ENCODE data around the gene ALDH5A1.

Gene ALDH5A1

GRCh38 chr6:24534329-24534728 lies 39.6 kb downstream of the ALDH5A1 start:
- no peak for DNase-seq

- no peak for DNase-seq
These were observed 40.4 kb downstream of the ALDH5A1 start for GRCh38 chr6:24535210-24535609.

DNA sequence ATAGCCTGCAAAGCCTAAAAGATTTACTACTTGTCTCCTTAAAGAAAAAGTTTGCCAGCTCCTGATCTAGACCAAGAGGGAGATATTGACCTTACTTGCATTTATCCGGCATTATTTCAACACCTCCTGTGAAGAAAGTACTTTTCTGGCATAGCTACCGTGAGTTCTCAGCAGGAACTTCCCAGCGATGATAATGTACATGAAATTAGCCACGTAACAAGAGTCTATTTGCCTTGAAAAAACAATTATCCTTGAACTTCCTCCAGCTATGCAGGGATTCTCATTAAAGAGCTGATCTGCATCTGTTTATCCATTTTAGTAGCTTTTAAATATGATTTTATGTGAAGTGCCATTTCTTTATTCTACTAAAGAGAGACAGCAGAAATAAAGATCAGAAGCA lies 41.7 kb downstream of the ALDH5A1 start:
- DNase-seq = no peak

DNA sequence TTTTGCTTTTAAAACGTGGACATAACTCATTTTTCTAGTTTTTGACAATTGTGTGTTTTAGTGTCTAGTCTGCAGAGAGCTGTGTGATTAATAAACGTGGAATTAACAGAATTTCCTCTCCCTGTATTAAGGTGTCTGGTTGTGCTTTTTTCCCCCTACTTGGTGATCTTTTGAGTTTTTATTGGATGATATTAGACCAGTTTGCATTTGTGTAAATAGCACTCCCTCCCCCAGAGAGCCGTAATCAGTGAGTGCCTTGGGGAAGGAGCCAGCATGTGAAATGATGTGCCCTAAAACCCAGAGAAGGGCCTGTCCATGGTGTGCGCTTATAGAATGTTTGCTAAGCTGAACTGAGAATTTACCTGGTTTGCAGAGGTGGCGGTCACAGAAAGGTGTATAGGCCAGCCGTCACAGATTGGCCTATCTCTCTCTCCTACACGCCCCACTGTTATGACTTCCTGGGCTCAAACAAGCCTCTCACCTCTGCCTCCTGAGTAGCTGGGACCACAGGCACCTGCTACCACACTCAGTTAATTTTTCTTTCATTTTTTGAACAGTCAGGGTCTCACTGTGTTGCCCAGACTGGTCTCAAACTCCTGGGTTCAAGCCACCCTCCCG lies 42.4 kb downstream of the ALDH5A1 start:
- no peak for DNase-seq

- no peak for DNase-seq
These were observed 43.1 kb downstream of the ALDH5A1 start for GRCh38 chr6:24537771-24538385.

DNA sequence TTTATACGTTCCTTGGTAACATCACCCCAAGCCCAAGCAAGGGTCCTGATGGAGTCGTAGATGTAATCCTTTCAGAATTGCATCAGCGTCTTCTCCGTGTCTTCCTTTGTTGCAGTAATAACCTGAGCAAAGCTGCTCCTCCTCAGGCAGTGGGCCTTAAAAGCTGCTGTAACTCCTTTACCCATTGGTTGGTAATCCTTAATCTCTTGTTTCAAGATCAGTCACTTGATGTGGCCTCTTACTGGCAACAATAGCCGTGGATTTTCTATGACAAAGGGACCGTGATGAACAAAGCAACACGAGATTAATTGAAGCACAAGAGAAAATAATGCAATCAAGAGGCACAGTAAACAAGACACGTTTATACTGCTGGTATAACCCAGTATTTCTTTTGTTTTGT lies 44.6 kb downstream of the ALDH5A1 start:
- DNase-seq = no peak

DNA sequence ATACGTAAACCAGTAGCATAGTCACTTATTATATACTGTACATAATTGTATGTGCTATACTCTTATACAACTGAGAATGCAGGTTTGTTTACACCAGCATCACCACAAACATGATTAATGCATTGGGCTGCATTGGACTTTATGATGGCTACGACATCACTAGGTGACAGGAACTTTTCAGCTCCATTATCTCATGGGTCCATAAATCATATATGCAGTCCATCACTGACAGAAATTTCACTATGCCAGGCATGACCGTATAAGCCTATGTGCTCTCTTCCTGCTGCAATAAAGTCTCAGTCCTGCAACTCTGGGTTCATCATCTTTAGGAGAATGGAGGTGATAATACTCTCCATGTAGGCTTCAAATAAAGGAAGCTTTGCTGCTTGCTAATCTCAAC lies 45.4 kb downstream of the ALDH5A1 start:
- DNase-seq = no peak

DNA sequence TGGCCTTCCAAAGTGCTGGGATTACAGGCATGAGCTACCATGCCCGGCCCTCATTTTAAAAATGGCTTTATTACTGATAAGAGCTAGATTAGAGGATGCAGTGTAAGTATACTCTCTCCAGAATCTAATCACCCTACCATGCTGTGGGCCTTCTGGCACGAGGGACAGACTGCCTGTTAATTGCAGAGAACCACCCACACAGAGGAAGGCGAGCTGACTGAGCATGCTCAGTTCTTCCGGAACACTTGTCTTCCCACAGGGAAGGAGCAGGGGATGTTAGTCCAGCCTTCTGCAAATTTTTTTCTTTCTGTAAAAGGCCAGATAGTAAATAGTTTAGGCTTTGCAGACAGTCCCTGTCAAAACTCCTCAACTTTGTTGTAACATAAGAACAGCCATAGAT lies 48.9 kb downstream of the ALDH5A1 start:
- no peak for DNase-seq

- no peak for DNase-seq
These were observed 50.4 kb downstream of the ALDH5A1 start for GRCh38 chr6:24545183-24545582.

GRCh38 chr6:24545691-24546090 lies 50.9 kb downstream of the ALDH5A1 start:
- DNase-seq = no peak

DNA sequence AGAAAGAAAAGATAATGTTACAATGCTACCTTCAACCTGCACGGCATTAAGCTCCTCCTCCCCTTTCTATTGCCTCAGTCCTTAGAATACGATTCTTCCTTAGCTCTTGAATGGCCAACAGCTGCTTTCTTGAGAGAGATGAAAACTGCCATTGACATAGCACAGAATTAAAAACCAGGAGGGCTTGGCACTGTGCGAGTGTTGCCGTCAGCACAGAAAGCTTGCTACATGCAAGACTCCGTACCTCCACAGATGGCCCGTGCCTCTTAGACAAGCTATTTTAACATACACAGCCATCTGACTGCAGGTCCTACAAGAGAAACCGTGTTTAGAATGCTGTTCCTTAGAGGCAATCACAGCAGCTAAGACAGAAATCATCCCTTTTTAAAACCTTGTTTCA lies 51.7 kb downstream of the ALDH5A1 start:
- DNase-seq = no peak

DNA sequence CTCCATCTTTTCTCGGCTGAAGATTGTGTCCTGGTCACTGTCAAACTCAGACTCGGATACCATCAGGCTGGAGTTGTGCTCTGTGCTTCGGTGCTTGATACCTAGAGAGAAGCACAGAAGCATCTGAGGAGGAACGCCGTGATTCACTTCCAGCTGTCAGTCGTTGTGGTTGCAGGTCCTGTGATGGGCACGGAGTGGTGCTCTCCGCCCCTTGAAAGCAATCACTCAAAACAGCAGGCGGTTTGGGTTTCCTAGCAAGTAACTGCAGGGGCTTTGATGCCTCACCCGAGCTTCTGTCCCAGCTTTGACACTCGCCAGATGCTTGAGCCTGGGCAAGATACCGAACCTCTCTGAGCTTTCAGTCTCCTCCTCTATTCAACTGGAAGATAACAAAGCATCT lies 52.5 kb downstream of the ALDH5A1 start:
- DNase-seq = peak; percentile 68

- no peak for DNase-seq
These were observed 54.4 kb downstream of the ALDH5A1 start for GRCh38 chr6:24549158-24549557.

GRCh38 chr6:24549674-24550353 lies 55.0 kb downstream of the ALDH5A1 start:
- DNase-seq = no peak

- no peak for DNase-seq
These were observed 56.4 kb downstream of the ALDH5A1 start for GRCh38 chr6:24551139-24551538.

GRCh38 chr6:24554474-24554873 lies 59.7 kb downstream of the ALDH5A1 start:
- no peak for DNase-seq

GRCh38 chr6:24558516-24558915 lies 63.7 kb downstream of the ALDH5A1 start:
- DNase-seq = no peak

- DNase-seq = no peak
These were observed 69.3 kb downstream of the ALDH5A1 start for GRCh38 chr6:24564081-24564480.

DNA sequence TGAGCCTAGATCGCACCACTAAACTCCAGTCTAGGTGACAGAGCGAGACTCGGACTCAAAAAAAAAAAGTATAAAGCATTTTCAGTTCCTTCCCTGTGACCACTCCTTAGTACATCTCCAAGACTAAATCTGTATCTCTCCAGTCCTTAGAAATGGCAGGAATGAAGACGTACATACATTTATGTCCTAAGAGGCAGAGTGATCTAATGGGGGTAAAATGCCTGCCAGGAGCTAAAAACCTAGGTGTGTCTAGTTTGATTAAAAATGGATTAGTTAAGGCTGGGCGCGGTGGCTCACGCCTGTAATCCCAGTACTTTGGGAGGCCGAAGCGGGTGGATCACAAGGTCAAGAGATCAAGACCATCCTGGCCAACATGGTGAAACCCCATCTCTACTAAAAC lies 70.4 kb downstream of the ALDH5A1 start:
- DNase-seq = no peak

DNA sequence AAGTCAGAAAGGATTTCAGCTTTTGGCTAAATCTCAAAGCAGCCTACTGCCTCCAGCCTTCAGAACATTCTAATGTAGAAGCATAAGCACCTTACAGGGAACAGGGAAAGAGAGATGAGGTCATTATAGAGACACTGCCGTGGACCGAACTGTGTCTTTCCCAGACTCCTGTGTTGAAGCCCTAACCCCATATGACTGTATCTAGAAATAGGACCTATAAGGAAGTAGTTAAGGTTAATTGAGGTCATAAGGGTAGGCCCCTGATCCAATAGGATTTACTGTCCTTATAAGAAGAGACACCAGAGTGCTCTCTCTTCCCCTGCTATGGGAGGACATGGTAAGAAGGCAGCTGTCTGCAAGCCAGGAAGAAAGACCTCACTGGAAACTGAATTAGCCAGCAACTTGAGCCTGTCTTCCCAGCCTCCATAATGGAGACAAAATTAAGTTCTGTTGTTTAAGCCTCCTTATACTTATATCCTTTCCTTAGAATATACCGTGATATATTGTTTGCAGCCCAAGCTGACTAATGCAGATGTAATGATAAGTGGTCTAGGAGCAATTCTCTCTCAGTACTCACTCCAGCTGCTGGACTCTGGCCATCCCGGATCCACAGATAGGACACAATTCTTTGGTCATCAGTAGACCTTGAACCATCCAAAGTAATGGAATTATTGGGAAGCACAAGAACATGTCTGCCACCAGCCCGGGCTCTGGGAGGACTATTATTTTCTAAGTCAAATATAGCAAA lies 71.4 kb downstream of the ALDH5A1 start:
- no peak for DNase-seq

- no peak for DNase-seq
These were observed 73.9 kb downstream of the ALDH5A1 start for GRCh38 chr6:24568683-24569082.

DNA sequence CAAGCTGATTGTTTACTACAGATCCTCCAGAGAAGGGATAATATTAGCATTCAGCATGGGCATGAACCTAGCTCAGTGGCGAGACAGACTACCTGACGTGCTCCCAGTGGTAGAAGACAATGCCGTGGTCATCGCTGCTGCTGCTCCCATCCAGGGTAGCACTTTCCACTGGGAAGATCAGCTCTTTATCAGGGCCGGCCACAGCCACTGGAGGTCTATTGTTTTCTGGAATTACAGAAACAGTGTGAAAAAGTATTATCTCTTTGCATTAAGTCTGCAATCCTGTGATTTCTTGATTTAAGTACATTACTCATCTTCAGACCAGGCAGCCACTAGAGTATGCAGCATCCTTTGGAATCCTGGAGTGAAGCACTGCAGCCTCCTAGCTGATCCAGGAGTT lies 75.0 kb downstream of the ALDH5A1 start:
- no peak for DNase-seq

GRCh38 chr6:24571361-24571760 lies 76.6 kb downstream of the ALDH5A1 start:
- DNase-seq = no peak

DNA sequence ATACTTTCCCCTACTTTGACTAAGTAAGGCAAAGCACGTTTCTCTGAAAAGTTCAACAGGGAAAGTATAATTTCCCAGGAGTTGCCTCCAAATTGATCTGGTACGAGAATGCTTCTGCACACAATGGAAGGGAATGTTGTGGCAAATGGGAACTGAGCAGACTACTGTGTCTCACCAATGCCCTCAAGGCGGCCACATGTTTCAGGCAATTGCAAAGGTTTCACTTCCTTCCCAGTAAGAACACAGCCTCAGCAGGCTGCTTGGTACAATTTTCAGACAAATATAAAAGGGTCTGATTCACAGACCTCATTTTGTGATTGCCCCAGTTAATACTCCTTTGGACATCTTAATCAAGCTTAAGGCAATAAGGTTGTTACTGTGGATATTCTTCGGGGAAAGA lies 80.0 kb downstream of the ALDH5A1 start:
- DNase-seq = no peak
